ENCODE results near the gene KCNJ18. TPM values are rescaled to one million over a fixed set of nuclear protein-coding genes. Genes with fewer than 3 reads are reported as not detected.
"Not testable (repeated sequence)": the region's sequence is repeated elsewhere in the genome, so short reads cannot be mapped to it uniquely, and the experiment has no call there.

The KCNJ18 gene
- total RNA-seq, 2 experiments from 2014 or later, result not detected

DNA sequence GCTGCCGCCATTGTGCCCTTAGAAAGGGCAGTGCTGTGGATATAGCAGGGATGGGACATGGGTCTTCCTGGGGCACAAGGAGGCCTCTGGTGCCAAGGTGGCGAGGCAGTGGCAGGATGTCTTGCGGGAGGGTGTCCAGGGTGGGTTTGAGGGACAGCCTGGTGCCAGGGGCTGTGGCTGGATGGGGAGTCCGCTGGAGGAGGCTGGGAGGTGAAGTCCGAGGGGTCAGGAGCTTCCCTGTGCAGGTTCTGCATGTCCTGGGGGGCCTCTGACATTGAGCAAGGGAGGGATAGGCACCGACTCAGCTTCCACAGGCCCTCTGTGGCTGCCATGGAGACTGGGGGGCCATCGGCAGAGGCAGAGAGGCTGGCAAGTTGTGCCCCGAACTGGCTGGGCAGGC is 9.7 kb downstream of the KCNJ18 start:
- CTCF ChIA-PET, POLR2A ChIA-PET: not testable (repeated sequence)

DNA sequence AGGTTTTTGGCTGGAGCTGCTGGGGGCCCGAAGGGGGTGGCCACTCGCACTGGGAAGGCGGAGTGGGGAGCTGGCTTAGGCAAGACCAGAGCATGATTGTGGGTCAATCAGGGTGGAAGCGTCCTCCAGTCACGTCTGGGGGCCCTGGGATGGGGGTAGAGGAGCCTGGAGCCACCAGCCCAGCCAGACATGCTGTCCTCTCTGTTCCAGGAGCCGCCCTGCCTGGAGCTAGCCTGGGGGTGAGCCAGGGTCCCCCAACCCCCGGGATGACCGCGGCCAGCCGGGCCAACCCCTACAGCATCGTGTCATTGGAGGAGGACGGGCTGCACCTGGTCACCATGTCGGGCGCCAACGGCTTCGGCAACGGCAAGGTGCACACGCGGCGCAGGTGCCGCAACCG is 10.2 kb downstream of the KCNJ18 start:
- POLR2A ChIA-PET, CTCF ChIA-PET: not testable (repeated sequence)

DNA sequence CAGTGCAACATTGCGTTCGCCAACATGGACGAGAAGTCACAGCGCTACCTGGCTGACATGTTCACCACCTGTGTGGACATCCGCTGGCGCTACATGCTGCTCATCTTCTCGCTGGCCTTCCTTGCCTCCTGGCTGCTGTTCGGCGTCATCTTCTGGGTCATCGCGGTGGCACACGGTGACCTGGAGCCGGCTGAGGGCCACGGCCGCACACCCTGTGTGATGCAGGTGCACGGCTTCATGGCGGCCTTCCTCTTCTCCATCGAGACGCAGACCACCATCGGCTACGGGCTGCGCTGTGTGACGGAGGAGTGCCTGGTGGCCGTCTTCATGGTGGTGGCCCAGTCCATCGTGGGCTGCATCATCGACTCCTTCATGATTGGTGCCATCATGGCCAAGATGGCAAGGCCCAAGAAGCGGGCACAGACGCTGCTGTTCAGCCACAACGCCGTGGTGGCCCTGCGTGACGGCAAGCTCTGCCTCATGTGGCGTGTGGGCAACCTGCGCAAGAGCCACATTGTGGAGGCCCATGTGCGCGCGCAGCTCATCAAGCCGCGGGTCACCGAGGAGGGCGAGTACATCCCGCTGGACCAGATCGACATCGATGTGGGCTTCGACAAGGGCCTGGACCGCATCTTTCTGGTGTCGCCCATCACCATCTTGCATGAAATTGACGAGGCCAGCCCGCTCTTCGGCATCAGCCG is 10.8 kb downstream of the KCNJ18 start:
- CTCF ChIA-PET, POLR2A ChIA-PET: not testable (repeated sequence)

DNA sequence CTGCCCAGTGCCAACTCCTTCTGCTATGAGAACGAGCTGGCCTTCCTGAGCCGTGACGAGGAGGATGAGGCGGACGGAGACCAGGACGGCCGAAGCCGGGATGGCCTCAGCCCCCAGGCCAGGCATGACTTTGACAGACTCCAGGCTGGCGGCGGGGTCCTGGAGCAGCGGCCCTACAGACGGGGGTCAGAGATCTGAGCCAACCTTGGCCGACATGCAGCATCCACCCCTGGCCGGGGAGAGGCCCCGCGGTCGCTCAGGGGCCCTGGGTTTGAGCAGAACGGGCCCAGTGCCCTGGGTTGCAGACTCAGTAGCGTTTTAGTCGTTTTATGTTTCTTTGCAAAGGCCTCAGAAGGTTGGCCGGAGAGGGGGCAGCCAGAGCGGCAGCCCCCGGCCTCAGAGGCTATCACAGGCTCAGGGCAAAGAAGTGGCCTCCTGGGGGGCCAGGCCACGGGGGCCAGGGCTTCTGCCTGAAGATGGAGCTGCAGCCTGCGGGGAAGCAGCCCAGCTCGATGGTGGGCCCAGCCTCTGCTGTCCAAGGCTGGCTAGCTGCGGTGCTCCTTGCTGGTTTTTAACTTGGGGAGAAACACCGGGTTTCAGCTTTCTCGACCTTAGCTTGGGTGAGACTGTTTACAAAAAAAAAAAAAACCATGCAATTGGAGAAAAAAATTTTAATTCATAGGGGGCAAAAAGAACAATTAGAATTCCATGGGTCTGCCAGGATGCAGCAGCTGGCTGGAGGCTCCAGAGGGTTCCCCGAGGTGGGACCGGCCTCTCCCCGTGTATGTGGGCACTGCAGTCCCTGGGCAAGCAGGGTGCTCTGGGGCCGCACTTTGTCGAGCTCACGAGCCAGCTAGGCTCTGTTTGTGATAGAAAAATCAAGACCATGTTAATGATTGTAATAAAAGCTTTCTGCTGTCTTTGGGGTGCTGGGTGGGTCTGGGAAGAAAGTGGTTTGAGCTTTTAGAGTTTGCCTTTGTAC is 11.9 kb downstream of the KCNJ18 start:
- CTCF ChIA-PET, POLR2A ChIA-PET: not testable (repeated sequence)

DNA sequence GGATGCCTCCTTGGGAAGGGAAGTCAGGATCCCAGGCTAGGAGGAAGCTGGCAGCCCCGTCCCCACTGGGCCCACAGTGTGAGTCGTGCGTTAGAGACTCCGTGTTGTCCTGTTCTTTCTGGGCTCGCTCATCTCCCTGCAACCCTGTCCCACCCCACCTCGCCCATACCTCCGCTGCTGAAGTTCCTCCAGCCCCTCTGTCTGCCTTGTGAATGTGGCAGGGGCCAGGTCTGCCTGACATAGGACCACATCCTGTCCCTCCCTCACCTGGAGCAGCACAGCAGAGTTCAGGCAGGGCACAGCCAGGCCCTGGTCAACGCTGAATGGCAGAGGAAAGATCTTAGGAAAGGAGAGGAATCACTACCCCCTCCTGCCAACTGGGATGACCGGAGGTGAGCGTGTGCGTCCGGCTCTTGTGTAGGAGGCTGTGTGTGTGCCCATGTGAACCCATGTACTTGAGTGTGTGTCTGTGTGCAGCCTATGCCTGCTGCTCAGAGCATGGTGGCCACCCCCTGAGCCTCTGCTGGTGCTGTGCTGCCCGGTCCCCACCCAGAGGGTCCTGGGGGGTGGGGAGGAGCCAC is 12.8 kb downstream of the KCNJ18 start:
- ChIA-PET POLR2A (no interaction called here), CTCF (no interaction called here)

DNA sequence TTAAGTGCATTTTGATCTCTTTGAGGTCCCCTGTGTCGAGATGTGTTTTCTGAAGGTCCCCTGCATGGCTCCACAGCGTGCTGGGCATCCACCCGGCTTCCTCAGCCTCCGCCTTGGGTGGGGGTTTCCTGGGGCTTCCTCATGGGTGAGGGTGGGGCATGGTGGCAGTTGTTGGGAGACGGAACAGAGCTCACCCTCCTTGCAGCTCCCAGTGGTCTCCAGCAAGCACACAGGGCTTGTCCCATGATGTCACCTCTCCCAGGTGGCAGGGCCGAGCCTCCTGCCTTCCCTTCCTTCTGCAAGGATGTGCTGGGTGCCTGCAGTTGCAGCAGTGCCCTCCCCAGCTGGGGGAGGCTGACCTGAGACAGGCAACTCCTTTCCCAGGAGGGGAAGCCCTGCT is 13.4 kb downstream of the KCNJ18 start:
- CTCF ChIA-PET, POLR2A ChIA-PET: not testable (repeated sequence)

DNA sequence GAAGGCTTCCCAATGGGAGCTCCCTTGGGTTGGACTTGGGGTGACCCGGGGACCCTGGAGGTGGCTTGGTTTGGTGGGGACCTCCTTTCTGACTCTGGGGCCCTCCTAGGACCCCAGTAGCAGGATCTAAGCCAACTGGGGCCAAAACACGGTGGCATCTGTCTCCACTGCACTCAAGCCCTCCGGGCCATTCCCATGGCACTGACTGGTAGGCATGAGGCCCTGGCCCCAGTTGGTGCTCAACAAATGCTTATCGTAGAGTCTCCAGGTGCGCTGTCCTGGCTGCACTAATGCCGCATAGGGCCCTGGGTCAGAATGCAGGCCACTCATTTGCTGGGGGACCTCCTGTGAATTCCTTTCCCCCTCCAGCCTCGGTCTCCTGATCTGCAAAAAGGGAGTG is 14.2 kb downstream of the KCNJ18 start:
- POLR2A ChIA-PET, CTCF ChIA-PET: not testable (repeated sequence)

DNA sequence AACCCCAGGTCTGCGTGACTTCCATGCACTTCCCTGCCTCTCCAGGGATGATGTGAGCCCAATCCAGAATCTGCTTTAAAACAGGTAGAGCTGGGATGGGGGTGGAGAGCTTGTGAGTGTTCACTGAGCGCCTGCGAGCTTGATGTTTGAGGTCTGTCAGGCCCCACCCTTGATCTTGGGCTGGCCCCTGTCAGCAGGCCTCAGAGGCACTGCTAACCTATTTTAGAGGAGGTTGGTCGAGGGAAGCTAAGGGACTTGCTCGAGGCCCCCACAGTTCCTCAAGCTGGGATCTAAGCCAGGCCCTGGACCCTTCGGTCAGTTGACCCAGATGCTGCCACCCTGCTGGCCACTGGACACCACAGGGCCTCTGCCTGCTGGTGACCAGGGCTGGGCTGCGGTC is 14.8 kb downstream of the KCNJ18 start:
- POLR2A ChIA-PET, CTCF ChIA-PET: not testable (repeated sequence)

DNA sequence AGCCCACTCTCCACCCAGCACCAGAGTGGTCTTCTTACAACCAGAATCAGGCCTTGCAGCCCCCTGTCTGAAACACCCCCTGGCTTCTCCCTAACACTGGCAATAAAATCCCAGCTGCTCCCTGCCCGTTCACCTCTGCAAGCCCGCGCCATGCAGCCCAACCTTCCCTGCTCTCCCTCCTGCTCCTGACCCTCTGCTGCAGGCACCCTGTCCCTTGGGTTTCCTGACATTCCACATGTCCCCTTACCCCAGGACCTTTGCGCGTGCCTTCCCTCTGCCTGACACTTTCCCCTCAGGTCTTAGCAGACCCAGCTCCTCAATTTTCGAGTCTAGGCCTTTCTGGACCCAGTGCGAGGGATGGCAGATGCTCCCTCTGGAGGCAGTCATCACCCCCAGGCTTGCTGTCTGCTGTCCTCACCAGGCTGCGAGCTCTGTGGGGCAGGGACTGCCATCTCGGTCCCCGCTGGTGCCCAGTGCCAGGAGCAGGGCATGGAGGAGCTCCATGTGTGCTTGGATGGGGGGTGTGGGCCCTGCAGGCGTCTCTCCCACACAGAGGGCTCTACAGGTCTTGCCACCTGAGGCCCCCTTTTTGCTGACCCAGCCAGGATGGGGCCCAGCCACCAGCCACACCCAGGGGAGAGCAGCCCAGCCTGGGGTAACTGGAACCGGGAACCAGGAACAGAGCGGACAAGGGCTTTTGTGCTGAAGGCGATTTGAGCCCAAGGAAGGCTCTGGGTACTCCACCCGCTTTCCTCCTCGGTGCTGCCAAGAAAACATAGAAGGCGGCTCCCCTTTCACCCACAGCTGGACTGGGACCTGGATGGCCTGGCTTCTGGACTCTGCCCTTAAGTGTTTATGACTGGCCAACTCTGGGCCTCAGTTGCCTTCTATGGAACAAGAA is 15.6 kb downstream of the KCNJ18 start:
- CTCF ChIA-PET, POLR2A ChIA-PET: not testable (repeated sequence)

DNA sequence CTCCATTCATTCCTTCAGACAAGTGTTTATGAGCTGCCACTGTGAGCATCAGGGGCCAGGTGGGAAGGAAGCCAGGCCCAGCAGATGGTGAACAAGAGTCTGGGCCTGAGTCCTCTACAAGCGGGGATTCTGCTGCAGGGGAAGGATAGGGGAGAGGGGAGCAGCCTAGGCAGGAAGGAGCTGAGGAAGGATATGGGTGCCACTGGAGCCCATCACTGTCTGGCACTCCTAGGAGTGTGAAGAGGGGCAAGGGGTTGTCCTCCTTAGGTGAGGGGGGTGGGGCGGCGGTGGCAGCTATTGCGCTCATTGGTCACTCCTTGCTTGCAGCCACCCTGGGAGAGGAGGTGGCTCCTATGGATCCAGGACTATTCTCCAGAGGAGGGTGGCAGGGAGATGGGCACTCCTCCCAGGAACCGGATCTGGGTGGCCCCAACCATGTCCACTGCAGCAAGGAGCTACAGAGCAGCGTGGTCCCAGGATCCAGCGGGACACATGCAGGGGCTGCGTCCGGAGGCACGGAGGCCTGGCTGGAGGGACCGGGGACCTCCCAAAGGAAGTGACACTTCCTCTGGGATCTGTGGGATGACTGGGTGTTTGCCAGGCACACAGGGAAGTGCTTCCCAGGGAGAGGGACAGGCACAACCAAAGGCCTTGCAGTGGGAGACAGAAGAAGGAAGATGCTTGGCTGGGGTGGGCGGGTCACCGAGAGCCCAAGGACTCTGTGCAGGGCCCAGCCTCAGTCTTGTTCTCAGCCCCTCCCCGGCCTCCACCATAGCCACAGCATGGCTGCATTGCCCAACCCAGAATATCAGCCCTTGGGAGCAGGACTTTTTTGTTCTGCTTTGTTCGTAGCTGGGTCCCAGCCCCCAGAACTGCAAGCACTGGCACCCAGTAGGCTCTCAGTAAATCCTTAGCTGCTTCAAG is 16.6 kb downstream of the KCNJ18 start:
- POLR2A ChIA-PET, CTCF ChIA-PET: not testable (repeated sequence)

DNA sequence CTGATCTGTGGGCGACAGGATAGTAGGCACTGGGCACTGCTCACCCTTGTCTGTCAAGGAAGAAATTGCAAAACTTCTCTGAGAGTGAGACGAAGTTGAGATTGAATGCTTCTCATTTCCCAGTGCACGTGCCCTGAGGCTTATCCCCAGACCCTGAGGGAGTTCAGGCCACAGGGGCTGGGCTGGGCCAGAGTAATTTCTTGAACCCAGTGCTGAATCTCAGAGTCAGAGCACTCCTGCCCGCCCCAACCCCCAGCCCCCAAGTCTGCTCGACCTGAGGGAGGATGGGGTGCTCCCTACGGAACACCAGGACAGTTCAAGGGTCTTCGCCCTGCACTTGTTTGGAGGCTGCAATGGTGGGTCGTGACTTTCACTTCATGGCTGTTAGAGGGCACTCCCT is 17.7 kb downstream of the KCNJ18 start:
- CTCF ChIA-PET, POLR2A ChIA-PET: not testable (repeated sequence)

DNA sequence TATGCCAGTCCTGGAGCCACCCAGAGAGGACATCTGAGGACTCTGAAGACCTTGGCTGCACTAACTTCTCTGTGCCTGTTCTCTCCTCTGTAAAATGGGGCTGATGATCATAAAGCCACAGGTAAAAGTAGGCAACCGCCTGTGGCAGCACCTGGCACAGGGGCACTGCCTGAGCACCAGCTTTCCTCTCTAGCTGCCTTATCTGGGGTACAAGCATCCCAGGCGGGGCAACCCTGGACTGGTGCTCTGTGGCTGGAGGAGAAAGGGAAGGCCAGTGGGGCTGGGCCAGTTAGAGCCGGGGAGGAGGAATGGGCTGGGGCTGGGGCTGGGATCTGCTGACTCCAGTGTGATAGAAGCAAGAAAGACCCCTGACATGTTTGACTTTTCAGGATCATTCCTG is 18.2 kb downstream of the KCNJ18 start:
- POLR2A ChIA-PET, result not testable (repeated sequence)

DNA sequence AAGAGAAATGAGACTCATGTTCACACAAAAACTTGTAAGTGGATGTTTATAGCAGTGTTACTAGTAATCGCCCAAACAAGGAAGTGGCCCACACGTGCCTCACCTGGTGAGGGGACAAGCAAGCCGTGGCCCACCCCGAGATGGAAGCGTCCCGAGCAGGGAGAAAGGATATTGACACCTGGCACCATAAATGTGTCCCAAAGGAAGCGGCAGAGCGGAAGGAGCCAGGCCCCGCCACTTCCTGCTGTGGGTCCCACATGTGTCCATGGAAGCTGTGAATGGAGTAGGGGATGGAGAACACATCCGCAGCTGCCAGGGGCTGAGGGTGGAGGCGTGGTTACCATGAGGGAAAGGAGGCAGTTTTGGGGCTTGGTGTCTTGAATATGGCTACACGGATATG is 18.9 kb downstream of the KCNJ18 start:
- ChIA-PET POLR2A (no interaction called here), CTCF (no interaction called here)

More for the DNA sequence above, 18.2 kb downstream of the KCNJ18 start:
- CTCF ChIA-PET, result not testable (repeated sequence)

DNA sequence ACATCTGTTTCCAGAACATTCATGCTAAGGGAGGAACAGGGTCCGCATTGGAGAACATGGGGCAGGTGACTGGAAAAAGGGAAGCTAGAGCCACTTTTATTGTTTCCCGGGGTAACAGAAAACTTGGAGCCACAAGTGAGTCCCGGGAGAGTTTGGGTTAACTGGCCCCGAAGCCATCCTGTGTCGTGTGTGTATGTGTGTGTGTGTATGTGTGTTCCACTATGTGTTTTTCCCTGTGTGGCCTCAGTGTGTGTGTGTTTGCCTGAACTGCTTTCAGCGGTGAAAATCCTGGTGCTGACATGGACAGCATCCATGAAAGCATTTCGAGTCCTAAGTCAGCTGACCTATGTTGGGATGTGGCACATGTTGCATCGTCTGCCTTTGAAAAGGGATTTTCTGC is 20.7 kb downstream of the KCNJ18 start:
- CTCF ChIA-PET, result not testable (repeated sequence)

DNA sequence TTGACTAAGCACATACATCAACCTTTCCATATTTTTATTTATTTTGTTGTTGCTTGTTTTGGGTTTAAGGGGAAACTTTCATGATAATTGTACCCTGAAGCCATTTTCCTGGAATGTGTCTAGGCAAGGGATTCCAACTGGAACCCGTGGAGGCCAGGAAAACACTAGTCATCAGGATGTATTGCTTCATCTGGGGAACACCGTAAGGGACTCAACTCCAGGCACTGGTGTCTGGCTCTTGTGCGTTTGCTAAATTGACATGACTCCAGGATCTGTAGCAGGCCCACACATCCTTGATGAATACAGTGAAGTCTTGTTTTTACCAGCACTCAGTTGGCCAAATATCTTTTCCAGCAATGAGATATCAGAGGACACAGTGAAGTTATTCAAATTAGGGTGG is 21.3 kb downstream of the KCNJ18 start:
- CTCF ChIA-PET, POLR2A ChIA-PET: not testable (repeated sequence)

More for the DNA sequence above, 20.7 kb downstream of the KCNJ18 start:
- POLR2A ChIA-PET, result not testable (repeated sequence)

DNA sequence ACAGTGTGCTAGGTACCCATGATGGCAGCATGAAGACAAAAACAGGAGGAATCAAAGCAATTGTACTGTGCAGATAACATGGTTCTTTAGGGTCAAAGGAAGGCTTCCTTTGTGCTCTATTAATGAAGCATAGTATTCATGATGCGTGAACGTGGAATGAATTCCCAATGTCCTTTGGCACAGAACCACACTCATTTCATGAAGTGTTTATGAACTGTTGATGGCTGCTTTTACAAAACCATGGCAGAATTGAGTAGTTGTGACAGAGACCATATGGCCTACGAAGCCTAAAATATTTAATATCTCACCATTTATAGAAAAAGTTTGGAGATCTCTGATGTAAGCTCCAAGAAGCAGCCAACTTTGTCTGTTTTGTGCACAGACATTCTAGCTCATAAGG is 22.4 kb downstream of the KCNJ18 start:
- CTCF ChIA-PET, POLR2A ChIA-PET: not testable (repeated sequence)

DNA sequence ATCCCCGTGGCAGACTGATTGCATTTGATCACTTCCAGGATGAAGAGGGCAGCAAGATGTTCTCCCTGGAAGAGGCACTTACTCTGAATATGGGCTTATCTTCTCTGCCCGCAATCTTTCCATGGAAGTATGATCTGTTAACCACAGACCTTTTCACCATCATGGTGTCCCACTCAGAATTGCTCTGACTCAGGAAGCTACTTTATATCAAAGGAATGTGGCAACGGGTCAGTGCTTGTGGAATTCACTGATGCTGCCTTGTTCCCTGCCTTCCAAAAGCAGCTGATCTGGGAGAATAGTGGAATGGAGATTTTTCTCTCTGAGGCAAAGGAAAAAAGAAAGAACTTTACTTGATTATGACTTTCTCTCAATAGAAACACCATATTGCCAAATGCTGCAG is 23.6 kb downstream of the KCNJ18 start:
- CTCF ChIA-PET, POLR2A ChIA-PET: not testable (repeated sequence)

DNA sequence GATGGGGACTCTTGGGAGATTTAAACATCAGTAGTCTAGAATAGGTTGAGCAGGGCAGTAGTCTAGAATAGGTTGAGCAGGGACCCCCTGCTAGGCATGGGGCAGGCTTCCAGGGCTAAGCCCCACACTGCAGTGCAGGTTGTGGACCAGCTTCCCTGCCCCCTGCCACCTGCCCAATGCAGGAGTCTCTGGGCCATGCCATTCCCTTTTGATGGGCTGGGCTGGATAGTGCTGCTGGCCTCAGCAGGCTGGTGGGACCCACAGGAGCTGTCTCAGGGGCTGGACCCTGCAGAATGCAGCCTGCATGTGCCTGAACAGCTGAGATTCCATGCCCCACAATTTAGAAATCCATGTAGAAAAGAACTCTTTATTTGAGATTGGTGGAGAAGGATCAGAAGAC is 26.6 kb downstream of the KCNJ18 start:
- POLR2A ChIA-PET, CTCF ChIA-PET: not testable (repeated sequence)
